K562 (cell line): Measurements from ENCODE around the gene GPR152. TPM values are rescaled to one million over a fixed set of nuclear protein-coding genes. Genes with fewer than 3 reads are reported as not detected.
A peak's percentile ranks its signal among the peaks of the same experiment; 100 is the strongest.

Experiments used
- CBFA2T3 ChIP-seq: fragments of 450-650 bp; IDR thresholded peaks from 2 replicates; pipeline ENCODE4 v1.6.1; 2017
- ZNF282 ChIP-seq: sonication (generic); formaldehyde crosslinking; IDR thresholded peaks from 2 replicates; pipeline ENCODE4 v1.8.1; 2023; ENCODE audit warnings: missing genetic modification reagents
- polyA plus RNA-seq, 8 experiments: library from polyadenylated mRNA; depleted of rRNA in 4 of 8; stranded (reverse) in 5 of 8; unstranded in 3 of 8; fragments of >200 nt; fragmentation: Nextera tagmentation in 2 of 8; fragmentation: Illumina TruSeq in 1 of 8; extraction: Ambion mirVana in 2 of 8; extraction: Trizol in 1 of 8; gene quantifications; 2 replicates each; pipeline versions ENCODE4 v1.2.1 to v1.2.3, GENCODE V29; 2011 to 2014; ENCODE audit warnings: inconsistent platforms in 1 of 8, missing spikeins in 1 of 8
- total RNA-seq, 7 experiments: library from RNA; depleted of rRNA in 6 of 7; stranded (reverse); fragments of >200 nt in 6 of 7; fragmentation: Illumina TruSeq in 2 of 7; extraction: Trizol in 2 of 7; gene quantifications; 2 replicates each; pipeline versions ENCODE4 v1.2.1 to v1.2.3, GENCODE V29; 2011 to 2021; ENCODE audit warnings: low replicate concordance in 1 of 7
- TF ChIP-seq, protein P1 (sequence below), 2 experiments: fragments of 150-350 bp in 1 of 2; IDR thresholded peaks; 2 replicates each; pipeline ENCODE4 v1.6.1; 2012 to 2016; ENCODE audit warnings: low read depth in 2 of 2, low read length in 2 of 2, mild to moderate bottlenecking in 1 of 2, moderate library complexity in 1 of 2
- TF ChIP-seq, protein P2 (sequence below): sonication (generic); IDR thresholded peaks from 2 replicates; pipeline ENCODE4 v1.6.1; 2016
- TF ChIP-seq, protein P3 (sequence below): sonication (generic); formaldehyde crosslinking; IDR thresholded peaks from 2 replicates; pipeline ENCODE4 v1.8.0; 2022; ENCODE audit warnings: missing genetic modification reagents, mild to moderate bottlenecking, moderate library complexity, borderline replicate concordance

GPR152 gene
- total and polyA plus RNA-seq, 9 of the 15 experiments (the other 6 are each of a cell fraction or from before 2014, with no cell fraction given), result not detected

DNA sequence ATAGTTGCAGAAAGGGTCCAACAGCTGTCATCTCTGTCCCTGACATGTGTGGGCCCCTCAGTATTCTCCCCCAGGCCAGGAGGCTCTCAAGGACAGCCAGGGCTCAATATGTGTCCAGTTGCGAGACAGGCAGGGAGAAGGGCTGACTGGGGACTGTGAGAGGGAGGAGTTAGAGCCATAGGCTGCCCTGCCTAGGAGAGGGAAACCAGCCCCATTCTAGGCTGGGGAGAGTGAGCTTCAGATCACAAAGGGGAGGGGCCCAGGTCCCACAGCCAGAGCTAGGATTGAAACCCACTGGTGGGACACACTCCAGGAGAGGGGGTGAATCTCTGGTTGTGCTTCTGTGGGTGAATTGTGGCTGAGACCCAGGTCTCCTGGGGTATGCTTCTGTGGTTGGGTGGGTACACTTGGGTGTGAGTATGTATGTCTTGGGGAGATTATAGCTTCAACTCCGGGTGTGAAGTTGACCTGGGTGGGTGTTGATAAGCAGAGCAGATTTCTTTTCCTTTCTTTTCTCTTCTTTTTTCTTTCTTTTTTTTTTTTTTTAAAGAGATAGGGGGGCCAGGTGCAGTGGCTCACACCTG lies 39.2 kb downstream of the GPR152 start (continued):
- TF ChIP-seq, protein P1, sequence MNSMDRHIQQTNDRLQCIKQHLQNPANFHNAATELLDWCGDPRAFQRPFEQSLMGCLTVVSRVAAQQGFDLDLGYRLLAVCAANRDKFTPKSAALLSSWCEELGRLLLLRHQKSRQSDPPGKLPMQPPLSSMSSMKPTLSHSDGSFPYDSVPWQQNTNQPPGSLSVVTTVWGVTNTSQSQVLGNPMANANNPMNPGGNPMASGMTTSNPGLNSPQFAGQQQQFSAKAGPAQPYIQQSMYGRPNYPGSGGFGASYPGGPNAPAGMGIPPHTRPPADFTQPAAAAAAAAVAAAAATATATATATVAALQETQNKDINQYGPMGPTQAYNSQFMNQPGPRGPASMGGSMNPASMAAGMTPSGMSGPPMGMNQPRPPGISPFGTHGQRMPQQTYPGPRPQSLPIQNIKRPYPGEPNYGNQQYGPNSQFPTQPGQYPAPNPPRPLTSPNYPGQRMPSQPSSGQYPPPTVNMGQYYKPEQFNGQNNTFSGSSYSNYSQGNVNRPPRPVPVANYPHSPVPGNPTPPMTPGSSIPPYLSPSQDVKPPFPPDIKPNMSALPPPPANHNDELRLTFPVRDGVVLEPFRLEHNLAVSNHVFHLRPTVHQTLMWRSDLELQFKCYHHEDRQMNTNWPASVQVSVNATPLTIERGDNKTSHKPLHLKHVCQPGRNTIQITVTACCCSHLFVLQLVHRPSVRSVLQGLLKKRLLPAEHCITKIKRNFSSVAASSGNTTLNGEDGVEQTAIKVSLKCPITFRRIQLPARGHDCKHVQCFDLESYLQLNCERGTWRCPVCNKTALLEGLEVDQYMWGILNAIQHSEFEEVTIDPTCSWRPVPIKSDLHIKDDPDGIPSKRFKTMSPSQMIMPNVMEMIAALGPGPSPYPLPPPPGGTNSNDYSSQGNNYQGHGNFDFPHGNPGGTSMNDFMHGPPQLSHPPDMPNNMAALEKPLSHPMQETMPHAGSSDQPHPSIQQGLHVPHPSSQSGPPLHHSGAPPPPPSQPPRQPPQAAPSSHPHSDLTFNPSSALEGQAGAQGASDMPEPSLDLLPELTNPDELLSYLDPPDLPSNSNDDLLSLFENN (IDR thresholded peaks at IDR 0.05; ENCODE audit: low read depth in 2 of 2, low read length in 2 of 2), result no peak
- TF ChIP-seq, protein P2, sequence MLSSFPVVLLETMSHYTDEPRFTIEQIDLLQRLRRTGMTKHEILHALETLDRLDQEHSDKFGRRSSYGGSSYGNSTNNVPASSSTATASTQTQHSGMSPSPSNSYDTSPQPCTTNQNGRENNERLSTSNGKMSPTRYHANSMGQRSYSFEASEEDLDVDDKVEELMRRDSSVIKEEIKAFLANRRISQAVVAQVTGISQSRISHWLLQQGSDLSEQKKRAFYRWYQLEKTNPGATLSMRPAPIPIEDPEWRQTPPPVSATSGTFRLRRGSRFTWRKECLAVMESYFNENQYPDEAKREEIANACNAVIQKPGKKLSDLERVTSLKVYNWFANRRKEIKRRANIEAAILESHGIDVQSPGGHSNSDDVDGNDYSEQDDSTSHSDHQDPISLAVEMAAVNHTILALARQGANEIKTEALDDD, result no peak
- no peak for TF ChIP-seq ZNF282
- TF ChIP-seq CBFA2T3, result peak; percentile 71
- TF ChIP-seq, protein P3, sequence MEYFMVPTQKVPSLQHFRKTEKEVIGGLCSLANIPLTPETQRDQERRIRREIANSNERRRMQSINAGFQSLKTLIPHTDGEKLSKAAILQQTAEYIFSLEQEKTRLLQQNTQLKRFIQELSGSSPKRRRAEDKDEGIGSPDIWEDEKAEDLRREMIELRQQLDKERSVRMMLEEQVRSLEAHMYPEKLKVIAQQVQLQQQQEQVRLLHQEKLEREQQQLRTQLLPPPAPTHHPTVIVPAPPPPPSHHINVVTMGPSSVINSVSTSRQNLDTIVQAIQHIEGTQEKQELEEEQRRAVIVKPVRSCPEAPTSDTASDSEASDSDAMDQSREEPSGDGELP, result no peak
